A549 (cell line): ENCODE data around the gene SIRPA.

Experiments used
- FOSL2 ChIP-seq, 2 experiments: fragments of 450-650 bp in 1 of 2; fragments of >200 bp in 1 of 2; sonication (Bioruptor Twin) in 1 of 2; formaldehyde crosslinking; IDR thresholded peaks; 2 replicates each; pipeline versions ENCODE4 v1.5.0 to v1.6.1; 2016 to 2020; ENCODE audit warnings: mild to moderate bottlenecking in 1 of 2, moderate library complexity in 1 of 2
- PHF8 ChIP-seq: fragments of 200-600 bp; sonication (generic); IDR thresholded peaks from 2 replicates; pipeline ENCODE4 v1.6.1; 2016; ENCODE audit warnings: low read depth, mild to moderate bottlenecking, antibody characterized with exemption, moderate library complexity, borderline replicate concordance
- POLR2A ChIP-seq: IDR thresholded peaks from 2 replicates; pipeline ENCODE4 v1.6.1; 2012; ENCODE audit warnings: mild to moderate bottlenecking, low read length
- ZSCAN20 ChIP-seq: fragments of 250-450 bp; sonication (Bioruptor Pico); IDR thresholded peaks from 2 replicates; pipeline ENCODE4 v1.8.0; 2022; ENCODE audit warnings: mild to moderate bottlenecking, moderate library complexity
- TF ChIP-seq, protein P1 (sequence below): fragments of 450-650 bp; IDR thresholded peaks from 2 replicates; pipeline ENCODE4 v1.6.1; 2014; ENCODE audit warnings: antibody characterized with exemption
- TF ChIP-seq, protein P2 (sequence below): IDR thresholded peaks from 2 replicates; pipeline ENCODE4 v1.6.1; 2012
- TF ChIP-seq, protein P3 (sequence below): fragments of >200 bp; sonication (Bioruptor Twin); formaldehyde crosslinking; IDR thresholded peaks from 3 replicates; pipeline ENCODE4 v1.5.1; 2016
- TF ChIP-seq, protein P4 (sequence below): fragments of 250-450 bp; sonication (Bioruptor Pico); IDR thresholded peaks from 2 replicates; pipeline ENCODE4 v1.5.0; 2021; ENCODE audit warnings: mild to moderate bottlenecking, moderate library complexity, borderline replicate concordance

DNA sequence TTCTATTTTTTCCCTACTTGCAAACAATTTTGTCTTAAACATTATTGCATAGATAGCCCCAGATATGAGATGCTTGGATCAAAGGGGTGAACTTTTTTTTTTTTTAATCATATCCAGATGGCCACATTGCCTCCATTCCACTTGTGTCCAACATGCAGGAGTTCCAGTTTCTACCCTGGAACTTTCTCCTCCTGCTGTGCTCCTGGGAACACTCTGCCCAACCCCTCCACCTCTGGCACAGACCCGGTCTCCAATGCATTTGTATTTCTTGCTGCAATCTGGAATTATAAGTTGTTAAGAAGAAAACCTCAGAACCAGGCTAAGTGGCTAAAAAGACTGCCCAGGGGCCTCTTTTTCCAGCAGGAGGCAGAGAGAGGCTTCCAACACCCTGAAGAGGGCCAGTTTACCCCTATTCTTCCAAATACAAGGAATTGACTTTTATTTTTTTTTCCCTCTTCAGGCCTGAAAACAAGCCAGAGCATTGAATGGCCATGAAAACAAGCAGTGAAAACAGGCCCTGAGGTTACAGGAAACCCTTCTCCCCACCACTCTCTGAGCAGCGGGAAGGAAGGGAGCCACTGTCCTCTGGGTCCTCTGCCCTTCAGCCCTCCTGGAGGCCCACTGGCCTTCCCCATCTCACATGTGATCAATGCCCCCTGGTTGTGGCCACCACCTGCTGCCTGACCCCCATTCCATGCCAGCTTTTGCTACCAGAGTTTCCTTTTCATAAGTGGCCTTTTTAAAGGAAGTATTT is 54.3 kb downstream of the SIRPA start:
- TF ChIP-seq POLR2A (no peak), ZSCAN20 (CRISPR knock-in tag) (no peak), FOSL2 (IDR thresholded peaks at IDR 0.05) (no peak), FOSL2 (CRISPR knock-in tag; IDR thresholded peaks at IDR 0.05) (no peak), PHF8 (no peak)
- TF ChIP-seq, protein P1, sequence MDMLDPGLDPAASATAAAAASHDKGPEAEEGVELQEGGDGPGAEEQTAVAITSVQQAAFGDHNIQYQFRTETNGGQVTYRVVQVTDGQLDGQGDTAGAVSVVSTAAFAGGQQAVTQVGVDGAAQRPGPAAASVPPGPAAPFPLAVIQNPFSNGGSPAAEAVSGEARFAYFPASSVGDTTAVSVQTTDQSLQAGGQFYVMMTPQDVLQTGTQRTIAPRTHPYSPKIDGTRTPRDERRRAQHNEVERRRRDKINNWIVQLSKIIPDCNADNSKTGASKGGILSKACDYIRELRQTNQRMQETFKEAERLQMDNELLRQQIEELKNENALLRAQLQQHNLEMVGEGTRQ = no peak
- TF ChIP-seq, protein P2, sequence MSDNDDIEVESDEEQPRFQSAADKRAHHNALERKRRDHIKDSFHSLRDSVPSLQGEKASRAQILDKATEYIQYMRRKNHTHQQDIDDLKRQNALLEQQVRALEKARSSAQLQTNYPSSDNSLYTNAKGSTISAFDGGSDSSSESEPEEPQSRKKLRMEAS = no peak
- TF ChIP-seq, protein P3, sequence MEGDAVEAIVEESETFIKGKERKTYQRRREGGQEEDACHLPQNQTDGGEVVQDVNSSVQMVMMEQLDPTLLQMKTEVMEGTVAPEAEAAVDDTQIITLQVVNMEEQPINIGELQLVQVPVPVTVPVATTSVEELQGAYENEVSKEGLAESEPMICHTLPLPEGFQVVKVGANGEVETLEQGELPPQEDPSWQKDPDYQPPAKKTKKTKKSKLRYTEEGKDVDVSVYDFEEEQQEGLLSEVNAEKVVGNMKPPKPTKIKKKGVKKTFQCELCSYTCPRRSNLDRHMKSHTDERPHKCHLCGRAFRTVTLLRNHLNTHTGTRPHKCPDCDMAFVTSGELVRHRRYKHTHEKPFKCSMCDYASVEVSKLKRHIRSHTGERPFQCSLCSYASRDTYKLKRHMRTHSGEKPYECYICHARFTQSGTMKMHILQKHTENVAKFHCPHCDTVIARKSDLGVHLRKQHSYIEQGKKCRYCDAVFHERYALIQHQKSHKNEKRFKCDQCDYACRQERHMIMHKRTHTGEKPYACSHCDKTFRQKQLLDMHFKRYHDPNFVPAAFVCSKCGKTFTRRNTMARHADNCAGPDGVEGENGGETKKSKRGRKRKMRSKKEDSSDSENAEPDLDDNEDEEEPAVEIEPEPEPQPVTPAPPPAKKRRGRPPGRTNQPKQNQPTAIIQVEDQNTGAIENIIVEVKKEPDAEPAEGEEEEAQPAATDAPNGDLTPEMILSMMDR = no peak
- TF ChIP-seq, protein P4, sequence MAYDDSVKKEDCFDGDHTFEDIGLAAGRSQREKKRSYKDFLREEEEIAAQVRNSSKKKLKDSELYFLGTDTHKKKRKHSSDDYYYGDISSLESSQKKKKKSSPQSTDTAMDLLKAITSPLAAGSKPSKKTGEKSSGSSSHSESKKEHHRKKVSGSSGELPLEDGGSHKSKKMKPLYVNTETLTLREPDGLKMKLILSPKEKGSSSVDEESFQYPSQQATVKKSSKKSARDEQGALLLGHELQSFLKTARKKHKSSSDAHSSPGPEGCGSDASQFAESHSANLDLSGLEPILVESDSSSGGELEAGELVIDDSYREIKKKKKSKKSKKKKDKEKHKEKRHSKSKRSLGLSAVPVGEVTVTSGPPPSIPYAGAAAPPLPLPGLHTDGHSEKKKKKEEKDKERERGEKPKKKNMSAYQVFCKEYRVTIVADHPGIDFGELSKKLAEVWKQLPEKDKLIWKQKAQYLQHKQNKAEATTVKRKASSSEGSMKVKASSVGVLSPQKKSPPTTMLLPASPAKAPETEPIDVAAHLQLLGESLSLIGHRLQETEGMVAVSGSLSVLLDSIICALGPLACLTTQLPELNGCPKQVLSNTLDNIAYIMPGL (CRISPR knock-in tag) = no peak
